H9 (cell line): ENCODE measurements around the gene DYRK1B. TPM values are rescaled to one million over a fixed set of nuclear protein-coding genes. Genes with fewer than 3 reads are reported as not detected.

Source experiments
- DNase-seq: peaks from one replicate; pipeline ENCODE4 v3.0.0-alpha.2; 2017
- H2AFZ ChIP-seq: one replicate; pipeline ENCODE4 v1.6.1; 2013; ENCODE audit warnings: mild to moderate bottlenecking, low read length, control low read depth, moderate library complexity
- H2AK5ac ChIP-seq: 2 replicates; pipeline ENCODE4 v1.6.1; 2013; ENCODE audit warnings: low read length, control low read depth, mixed read lengths; ENCODE audit not compliant: insufficient read length
- H2BK120ac ChIP-seq: one replicate; pipeline ENCODE4 v1.6.1; 2013; ENCODE audit warnings: low read depth, mild to moderate bottlenecking, low read length, control low read depth, inconsistent platforms; ENCODE audit not compliant: poor library complexity, severe bottlenecking
- H2BK12ac ChIP-seq: 2 replicates; pipeline ENCODE4 v1.6.1; 2013; ENCODE audit warnings: low read length, control low read depth, mixed read lengths, low read depth; ENCODE audit not compliant: insufficient read length
- H2BK15ac ChIP-seq: 2 replicates; pipeline ENCODE4 v1.6.1; 2013; ENCODE audit warnings: low read depth, low read length, control low read depth
- H2BK20ac ChIP-seq: one replicate; pipeline ENCODE4 v1.6.1; 2013; ENCODE audit warnings: low read depth, mild to moderate bottlenecking, low read length, control low read depth, inconsistent platforms; ENCODE audit not compliant: poor library complexity, severe bottlenecking
- H2BK5ac ChIP-seq: 2 replicates; pipeline ENCODE4 v1.6.1; 2013; ENCODE audit warnings: low read length, control low read depth, mixed read lengths; ENCODE audit not compliant: insufficient read length
- H3K14ac ChIP-seq: 2 replicates; pipeline ENCODE4 v1.6.1; 2013; ENCODE audit warnings: low read length, control low read depth; ENCODE audit not compliant: insufficient read depth
- H3K18ac ChIP-seq: 2 replicates; pipeline ENCODE4 v1.6.1; 2013; ENCODE audit warnings: low read depth, mild to moderate bottlenecking, mixed read lengths, low read length, control low read depth; ENCODE audit not compliant: insufficient read length
- H3K23ac ChIP-seq: 2 replicates; pipeline ENCODE4 v1.6.1; 2013; ENCODE audit warnings: low read length, control low read depth, mixed read lengths, low read depth; ENCODE audit not compliant: insufficient read length
- H3K23me2 ChIP-seq: 2 replicates; pipeline ENCODE4 v1.6.1; 2013; ENCODE audit warnings: low read depth, mild to moderate bottlenecking, mixed read lengths, low read length, control low read depth; ENCODE audit not compliant: insufficient read length, poor library complexity, severe bottlenecking
- H3K27ac ChIP-seq: 2 replicates; pipeline ENCODE4 v1.5.1; 2013; ENCODE audit warnings: low read length, control low read depth, mixed read lengths, low read depth; ENCODE audit not compliant: insufficient read length
- H3K27me3 ChIP-seq: 2 replicates; pipeline ENCODE4 v1.6.1; 2013; ENCODE audit warnings: low read length, control low read depth, inconsistent platforms; ENCODE audit not compliant: insufficient read depth
- H3K4ac ChIP-seq: 2 replicates; pipeline ENCODE4 v1.6.1; 2013; ENCODE audit warnings: low read depth, mild to moderate bottlenecking, control low read depth, inconsistent platforms, low read length, moderate library complexity
- H3K4me1 ChIP-seq: 2 replicates; pipeline ENCODE4 v1.6.1; 2013; ENCODE audit warnings: low read length, control low read depth, inconsistent platforms; ENCODE audit not compliant: insufficient read depth
- H3K4me2 ChIP-seq: 2 replicates; pipeline ENCODE4 v1.6.1; 2013; ENCODE audit warnings: low read length, control low read depth, mixed read lengths; ENCODE audit not compliant: insufficient read length, insufficient read depth
- H3K56ac ChIP-seq: 2 replicates; pipeline ENCODE4 v1.6.1; 2013; ENCODE audit warnings: low read depth, mild to moderate bottlenecking, mixed read lengths, low read length, control low read depth; ENCODE audit not compliant: insufficient read length
- H3K79me1 ChIP-seq: 2 replicates; pipeline ENCODE4 v1.6.1; 2013; ENCODE audit warnings: low read depth, mild to moderate bottlenecking, moderate library complexity, low read length, control low read depth, inconsistent platforms; ENCODE audit not compliant: insufficient read depth, poor library complexity, severe bottlenecking
- H3K79me2 ChIP-seq: 2 replicates; pipeline ENCODE4 v1.6.1; 2013; ENCODE audit warnings: low read length, control low read depth, inconsistent platforms; ENCODE audit not compliant: insufficient read depth
- H3K9ac ChIP-seq: 2 replicates; pipeline ENCODE4 v1.6.1; 2013; ENCODE audit warnings: low read length, control low read depth, mixed read lengths; ENCODE audit not compliant: insufficient read length; ENCODE audit errors: extremely low read depth
- H3K9me3 ChIP-seq: one replicate; pipeline ENCODE4 v1.6.1; 2013; ENCODE audit warnings: low read depth, low read length, inconsistent platforms; ENCODE audit not compliant: control insufficient read depth
- H3T11ph ChIP-seq: one replicate; pipeline ENCODE4 v1.6.1; 2013; ENCODE audit warnings: mild to moderate bottlenecking, low read length, control low read depth, inconsistent platforms
- H4K20me1 ChIP-seq: one replicate; pipeline ENCODE4 v1.6.1; 2013; ENCODE audit not compliant: control insufficient read depth, insufficient read length, insufficient read depth
- H4K5ac ChIP-seq: 2 replicates; pipeline ENCODE4 v1.6.1; 2013; ENCODE audit warnings: low read depth, mild to moderate bottlenecking, mixed read lengths, low read length, control low read depth; ENCODE audit not compliant: insufficient read length
- H4K8ac ChIP-seq: replicated peaks from 2 replicates; pipeline ENCODE4 v1.6.1; 2013; ENCODE audit warnings: low read length, control low read depth, mixed read lengths, low read depth; ENCODE audit not compliant: insufficient read length
- H4K91ac ChIP-seq: 2 replicates; pipeline ENCODE4 v1.6.1; 2013; ENCODE audit warnings: low read depth, mild to moderate bottlenecking, moderate library complexity, mixed read lengths, low read length, control low read depth; ENCODE audit not compliant: insufficient read length
- H3K27ac Mint-ChIP-seq, 3 experiments: 2 replicates in 2 of 3; 3 replicates in 1 of 3; pipeline ENCODE4 v1.8.0; 2020 to 2021; ENCODE audit warnings: mixed read lengths in 3 of 3, mild to moderate bottlenecking in 1 of 3, moderate library complexity in 1 of 3
- H3K27me3 Mint-ChIP-seq: 2 replicates; pipeline ENCODE4 v1.8.0; 2021; ENCODE audit warnings: low read depth, mild to moderate bottlenecking, moderate library complexity, mixed read lengths
- H3K36me3 Mint-ChIP-seq, 3 experiments: 2 replicates in 2 of 3; 3 replicates in 1 of 3; pipeline ENCODE4 v1.8.0; 2020 to 2021; ENCODE audit warnings: low read depth in 3 of 3, mixed read lengths in 3 of 3; ENCODE audit not compliant: insufficient read depth in 1 of 3
- H3K4me1 Mint-ChIP-seq, 2 experiments: 2 replicates each; pipeline ENCODE4 v1.8.0; 2020; ENCODE audit warnings: mixed read lengths in 2 of 2
- H3K4me3 Mint-ChIP-seq, 2 experiments: 2 replicates in 1 of 2; 3 replicates in 1 of 2; pipeline ENCODE4 v1.8.0; 2020 to 2021; ENCODE audit warnings: mild to moderate bottlenecking in 2 of 2, mixed read lengths in 2 of 2, moderate library complexity in 1 of 2
- H3K9me3 Mint-ChIP-seq, 2 experiments: 2 replicates in 1 of 2; 3 replicates in 1 of 2; pipeline ENCODE4 v1.8.0; 2020; ENCODE audit warnings: mild to moderate bottlenecking in 2 of 2, mixed read lengths in 2 of 2, moderate library complexity in 1 of 2
- CTCF ChIP-seq: fragments of 200-600 bp; sonication (generic); conservative IDR thresholded peaks from 3 replicates; pipeline ENCODE4 v1.8.0; 2021; ENCODE audit warnings: antibody characterized with exemption, mild to moderate bottlenecking
- WGBS: extraction: QIAGEN DNeasy Blood & Tissue Kit; methylation state at CpG from one replicate; pipeline ENCODE4 v1.1.7; 2013; ENCODE audit warnings: missing lambda C conversion rate, low lambda C conversion rate, mixed read lengths; ENCODE audit not compliant: insufficient read length; ENCODE audit errors: extremely low coverage; 5-methylcytosine and 5-hydroxymethylcytosine counted together
- total RNA-seq: library from RNA; stranded (reverse); gene quantifications from 2 replicates; pipeline ENCODE4 v1.2.1, GENCODE V29; 2021

The DYRK1B gene
- total RNA-seq, 1 experiment from 2014 or later: 14.3 TPM

GRCh38 chr19:39838569-39838968 lies 4.6 kb upstream of the DYRK1B start:
- no CpG with 5 or more reads among the region's 4 CpGs for WGBS
- no peak overlapping the region for H2BK120ac ChIP-seq
- TF ChIP-seq CTCF: no peak
- no peak overlapping the region for H2BK5ac ChIP-seq
- H4K5ac ChIP-seq: no peak overlapping the region
- Mint-ChIP-seq H3K27ac (peak overlapping the region in 1 of 3 experiments; percentile 40; a peak in 1 of 7 replicates), H3K4me1 (peaks cover 18 to 19% of the 10 kb centered on the region in 2 experiments), H3K4me3 (no peak overlapping the region), H3K36me3 (peaks cover 37 to 68% (median 54%) of the 10 kb centered on the region in 3 experiments; a peak in 6 of 7 replicates), H3K27me3 (no peaks in the 10 kb centered on the region), H3K9me3 (no peaks in the 10 kb centered on the region)
- peaks cover 3% of the 10 kb centered on the region for H4K20me1 ChIP-seq
- no peaks in the 10 kb centered on the region for H3K4me1 ChIP-seq
- no peak overlapping the region for H3K27ac ChIP-seq
- H3K79me2 ChIP-seq: peaks cover 31% of the 10 kb centered on the region; the same call in 1 of the 2 replicates
- H3K9me3 ChIP-seq: no peaks in the 10 kb centered on the region
- H3K4ac ChIP-seq: no peak overlapping the region
- no peak overlapping the region for H3T11ph ChIP-seq
- no peaks in the 10 kb centered on the region for H3K27me3 ChIP-seq
- no peak overlapping the region for H4K91ac ChIP-seq
- H3K23me2 ChIP-seq: no peaks in the 10 kb centered on the region
- H2BK12ac ChIP-seq: no peak overlapping the region
- H2BK15ac ChIP-seq: no peak overlapping the region
- H3K14ac ChIP-seq: no peak overlapping the region
- H2AFZ ChIP-seq: no peak overlapping the region
- H3K56ac ChIP-seq: no peak overlapping the region
- no peak overlapping the region for H2BK20ac ChIP-seq
- no peak overlapping the region for H3K9ac ChIP-seq
- H3K23ac ChIP-seq: no peak overlapping the region
- DNase-seq: no peak
- H4K8ac ChIP-seq: no peak overlapping the region
- peaks cover 8% of the 10 kb centered on the region for H3K79me1 ChIP-seq
- no peak overlapping the region for H3K4me2 ChIP-seq
- no peak overlapping the region for H3K18ac ChIP-seq
- H2AK5ac ChIP-seq: no peak overlapping the region
